Heart right ventricle (tissue), 16 donors: ENCODE measurements around the gene MYH11. TPM values are rescaled to one million over a fixed set of nuclear protein-coding genes. Genes with fewer than 3 reads are reported as not detected.

Experiments
- ATAC-seq, 8 donors: fragments of 200-7000 bp; cut with Tn5 transposase; one replicate each; pipeline ENCODE4 v1.9.1; 2020; ENCODE audit warnings: mild to moderate bottlenecking in 8 of 8, moderate library complexity in 8 of 8, moderate number of reproducible peaks in 1 of 8
- DNase-seq, 2 donors: peaks; one replicate each; pipeline ENCODE4 v3.0.0-alpha.2; 2020
- H3K27ac ChIP-seq, 10 donors: fragments of 200-600 bp; sonication (generic) in 2 of 10; one replicate each; pipeline versions ENCODE4 v1.5.0 to v1.8.0; 2020 to 2022; ENCODE audit warnings: mild to moderate bottlenecking in 3 of 10
- H3K27me3 ChIP-seq, 7 donors: fragments of 200-600 bp; one replicate each; pipeline ENCODE4 v1.8.0; 2021 to 2022; ENCODE audit warnings: mild to moderate bottlenecking in 2 of 7
- H3K36me3 ChIP-seq, 9 donors: fragments of 200-600 bp; sonication (generic) in 1 of 9; one replicate each; pipeline versions ENCODE4 v1.5.0 to v1.8.0; 2020 to 2022; ENCODE audit warnings: mild to moderate bottlenecking in 2 of 9
- H3K4me1 ChIP-seq, 9 donors: fragments of 200-600 bp; sonication (generic) in 1 of 9; one replicate each; pipeline versions ENCODE4 v1.5.0 to v1.8.0; 2020 to 2022; ENCODE audit warnings: mild to moderate bottlenecking in 4 of 9
- H3K4me3 ChIP-seq, 10 donors: fragments of 200-600 bp; sonication (generic) in 2 of 10; one replicate each; pipeline versions ENCODE4 v1.5.0 to v1.8.0; 2020 to 2022; ENCODE audit warnings: mild to moderate bottlenecking in 7 of 10, moderate library complexity in 2 of 10
- H3K9me3 ChIP-seq, 11 donors: fragments of 200-600 bp in 10 of 11; sonication (generic) in 2 of 11; one replicate each; pipeline versions ENCODE4 v1.5.0 to v1.8.0; 2013 to 2022; ENCODE audit warnings: mild to moderate bottlenecking in 2 of 11, control low read depth in 1 of 11, moderate library complexity in 1 of 11
- CTCF ChIP-seq, 9 donors: fragments of 200-600 bp; sonication (generic) in 2 of 9; IDR thresholded peaks; one replicate each; pipeline versions ENCODE4 v1.5.0 to v1.8.0; 2021 to 2022; ENCODE audit warnings: antibody characterized with exemption in 9 of 9, mild to moderate bottlenecking in 5 of 9, moderate library complexity in 1 of 9
- WGBS, 2 donors: extraction: QIAGEN DNeasy Blood & Tissue Kit; methylation state at CpG; one replicate each; pipeline ENCODE4 v1.1.7; 2013; ENCODE audit warnings: inconsistent platforms in 1 of 2; 5-methylcytosine and 5-hydroxymethylcytosine counted together
- intact Hi-C, 10 donors: fragments of 100-400 bp; cut with DNase I; formaldehyde crosslinking; loops; one replicate each; pipeline versions ENCODE4 v1.11.1 to v1.14.2; 2022
- polyA plus RNA-seq, 2 donors: library from polyadenylated mRNA; stranded (reverse); fragments of 200-250 nt; gene quantifications; one replicate each; pipeline ENCODE4 v1.2.3, GENCODE V29; 2013
- total RNA-seq, 10 donors: library from RNA; stranded (reverse); fragmentation: NEBNext Ultra II Directional in 3 of 10; extraction: Animal tissue kit (Norgen Biotek cat#: 25700) in 3 of 10; gene quantifications; one replicate each; pipeline versions ENCODE4 v1.2.1 to v1.2.4, GENCODE V29; 2021 to 2023
- donor health status: Arrhythmogenic right ventricular cardiomyopathy.
- donor health status: ischemic (EF 13 %, LVEDD 7.1; RV severe dilation, severe dysfunction).
- donor health status: healthy with polysubstance abuse.
- donor health status: DM: no; HTN: yes; CAD: no.
- donor health status: DM: no; HTN: no; CAD: no.
- donor health status: ischemic (EF 25% LVEDD 6.9; RV normal size, moderate dysfunction).
- donor health status: ischemic (EF 25% LVEDD 5.7; RV mildly dilated, moderate dysfunction).
- donor health status: healthy.
- donor health status: DM: yes; HTN: yes; CAD: no.
- donor health status: Ischemic cardiomyopathy.
- donor health status: ischemic (EF 35%, LVEDD 5.7; RV mildly dilated, moderate dysfunction).
- donor health status: nonischemic (EF 11% LVEDD 7.7; RV severe dilation, severe dysfunction).
- donor health status: DM: yes; HTN: yes; CAD: no.
- donor health status: PGD.
- donor health status: ischemic (EF 29% LVEDD 5.4; RV normal size, mild dysfunction).
- donor health status: nonischemic (EF 23%, LVEDD 6.1; RV moderate dilation, normal function).

The MYH11 gene
- total and polyA plus RNA-seq, 12 donors, result 9.8 to 46.7 (median 23.5) TPM

DNA sequence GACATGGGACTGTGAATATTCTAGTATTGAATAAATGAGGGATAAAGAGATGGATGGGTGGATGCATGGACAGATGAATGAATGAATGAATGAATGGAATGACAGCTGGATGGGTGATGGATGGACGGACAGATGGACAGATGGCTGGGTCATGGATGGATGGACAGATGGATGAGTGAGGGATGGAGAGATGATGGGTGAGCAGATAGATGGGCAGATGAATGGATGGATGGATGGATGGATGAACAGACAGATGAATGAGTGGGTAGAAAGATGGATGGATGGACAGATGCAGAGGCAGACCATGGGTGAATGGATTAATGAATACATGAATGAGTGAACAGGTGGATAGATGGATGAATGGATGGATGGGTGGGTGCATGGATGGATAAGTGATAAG is 96.7 kb downstream of the MYH11 start:
- intact Hi-C loops, result loop anchor here in 2 of 10 donors (10.0 kb wide), 2 partner anchors 65 to 435 kb away; no protein-coding TSS in a partner anchor
- no peaks in the 10 kb centered on the region for H3K4me1 ChIP-seq
- H3K27ac ChIP-seq, result no peak overlapping the region
- H3K27me3 ChIP-seq, result peaks cover 0 to 16% (median 0%) of the 10 kb centered on the region in 7 donors
- DNase-seq (no peak), ATAC-seq (no peak)
- WGBS, 2 donors, result 90 to 92% methylated on average over 1 of the region's 1 CpG
- no peaks in the 10 kb centered on the region for H3K9me3 ChIP-seq
- no peak for TF ChIP-seq CTCF (IDR thresholded peaks at IDR 0.05)
- no peaks in the 10 kb centered on the region for H3K36me3 ChIP-seq
- no peak overlapping the region for H3K4me3 ChIP-seq

GRCh38 chr16:15759070-15759469 is 97.8 kb downstream of the MYH11 start:
- no peak for ATAC-seq
- H3K27ac ChIP-seq, result no peak overlapping the region
- H3K4me1 ChIP-seq, result no peaks in the 10 kb centered on the region

GRCh38 chr16:15757630-15758251 is 99.1 kb downstream of the MYH11 start:
- no peaks in the 10 kb centered on the region for H3K36me3 ChIP-seq
- no peak for DNase-seq
- TF ChIP-seq CTCF (IDR thresholded peaks at IDR 0.05), result no peak
- no peak for ATAC-seq
- H3K4me1 ChIP-seq, result no peaks in the 10 kb centered on the region
- intact Hi-C loops, result loop anchor here in 1 of 10 donors (5.0 kb wide), 1 partner anchor 365 kb away; no protein-coding TSS in a partner anchor
- no peak overlapping the region for H3K4me3 ChIP-seq
- H3K27me3 ChIP-seq, result peaks cover 0 to 16% (median 0%) of the 10 kb centered on the region in 7 donors
- 91 to 92% methylated on average over 23 of the region's 23 CpGs for WGBS, 2 donors
- peaks cover 0 to 4% (median 0%) of the 10 kb centered on the region in 11 donors for H3K9me3 ChIP-seq
- no peak overlapping the region for H3K27ac ChIP-seq

More at GRCh38 chr16:15759070-15759469, 97.8 kb downstream of the MYH11 start:
- Histone ChIP-seq H3K27me3 (peaks cover 0 to 16% (median 0%) of the 10 kb centered on the region in 7 donors), H3K9me3 (peaks cover 0 to 4% (median 0%) of the 10 kb centered on the region in 11 donors), H3K36me3 (no peaks in the 10 kb centered on the region), H3K4me3 (no peak overlapping the region)
- no peak for TF ChIP-seq CTCF (IDR thresholded peaks at IDR 0.05)
- no peak for DNase-seq
- intact Hi-C loops, result loop anchor here in 1 of 10 donors (5.0 kb wide), 1 partner anchor 363 kb away; no protein-coding TSS in a partner anchor
- WGBS, 2 donors, result 93 to 95% methylated on average over 4 of the region's 4 CpGs

GRCh38 chr16:15757077-15757386 is 99.8 kb downstream of the MYH11 start:
- H3K36me3 ChIP-seq, result no peaks in the 10 kb centered on the region
- no peak overlapping the region for H3K27ac ChIP-seq
- no peak overlapping the region for H3K4me3 ChIP-seq
- H3K9me3 ChIP-seq, result peaks cover 0 to 4% (median 0%) of the 10 kb centered on the region in 11 donors
- no peak for DNase-seq
- WGBS, 2 donors, result 75 to 77% methylated on average over 10 of the region's 10 CpGs
- TF ChIP-seq CTCF (IDR thresholded peaks at IDR 0.05), result no peak
- peaks cover 0 to 16% (median 0%) of the 10 kb centered on the region in 7 donors for H3K27me3 ChIP-seq
- H3K4me1 ChIP-seq, result no peaks in the 10 kb centered on the region
- intact Hi-C loops, result loop anchor here in 1 of 10 donors (5.0 kb wide), 1 partner anchor 365 kb away; no protein-coding TSS in a partner anchor
- ATAC-seq, result no peak
